ENCODE results near the gene JMJD1C.
"Not testable (repeated sequence)": the region's sequence is repeated elsewhere in the genome, so short reads cannot be mapped to it uniquely, and the experiment has no call there.

Gene JMJD1C

GRCh38 chr10:63391812-63392211, 74.0 kb downstream of the JMJD1C start:
- no peak for DNase-seq

GRCh38 chr10:63390521-63390920, 75.3 kb downstream of the JMJD1C start:
- no peak for DNase-seq

- DNase-seq, result peak; percentile 12
Measured at GRCh38 chr10:63388421-63389031, 77.3 kb downstream of the JMJD1C start.

- no peak for DNase-seq
Measured at GRCh38 chr10:63385254-63385653, 80.5 kb downstream of the JMJD1C start.

- no peak for DNase-seq
Measured at GRCh38 chr10:63384675-63385074, 81.1 kb downstream of the JMJD1C start.

GRCh38 chr10:63384001-63384400, 81.8 kb downstream of the JMJD1C start:
- no peak for DNase-seq

GRCh38 chr10:63383141-63383540, 82.6 kb downstream of the JMJD1C start:
- DNase-seq, result no peak

- no peak for DNase-seq
Measured at GRCh38 chr10:63382066-63382465, 83.7 kb downstream of the JMJD1C start.

GRCh38 chr10:63377305-63377661, 88.5 kb downstream of the JMJD1C start:
- not testable (repeated sequence) for DNase-seq

- no peak for DNase-seq
Measured at GRCh38 chr10:63376560-63377304, 89.0 kb downstream of the JMJD1C start.

GRCh38 chr10:63375859-63376258, 89.9 kb downstream of the JMJD1C start:
- no peak for DNase-seq

GRCh38 chr10:63375458-63375857, 90.3 kb downstream of the JMJD1C start:
- no peak for DNase-seq

- DNase-seq, result no peak
Measured at GRCh38 chr10:63374991-63375390, 90.8 kb downstream of the JMJD1C start.

GRCh38 chr10:63373176-63373575, 92.6 kb downstream of the JMJD1C start:
- DNase-seq, result no peak

- DNase-seq, result no peak
Measured at GRCh38 chr10:63369711-63370110, 96.1 kb downstream of the JMJD1C start.

GRCh38 chr10:63368365-63368764, 97.4 kb downstream of the JMJD1C start:
- no peak for DNase-seq

GRCh38 chr10:63366933-63367332, 98.8 kb downstream of the JMJD1C start:
- DNase-seq, result no peak

GRCh38 chr10:63365976-63366765, 99.6 kb downstream of the JMJD1C start:
- DNase-seq, result no peak

- DNase-seq, result no peak
Measured at GRCh38 chr10:63364918-63365317, 100.9 kb downstream of the JMJD1C start.

GRCh38 chr10:63363951-63364350, 101.8 kb downstream of the JMJD1C start:
- DNase-seq, result no peak

GRCh38 chr10:63355682-63356081, 110.1 kb downstream of the JMJD1C start:
- DNase-seq, result no peak

GRCh38 chr10:63352976-63353375, 112.8 kb downstream of the JMJD1C start:
- no peak for DNase-seq

- DNase-seq, result no peak
Measured at GRCh38 chr10:63348245-63348850, 117.4 kb downstream of the JMJD1C start.

- no peak for DNase-seq
Measured at GRCh38 chr10:63346015-63346441, 119.7 kb downstream of the JMJD1C start.
